Uterus (tissue), 2 donors: Measurements from ENCODE around the gene CTSL.

ENCODE experiments used
- CTCF ChIP-seq, 4 experiments: fragments of 200-600 bp in 2 of 4; fragments of 450-650 bp in 2 of 4; sonication (generic) in 2 of 4; IDR thresholded peaks; one replicate each; pipeline ENCODE4 v1.5.1; 2016 to 2019; ENCODE audit warnings: antibody characterized with exemption in 4 of 4, mild to moderate bottlenecking in 2 of 4, moderate library complexity in 1 of 4
- POLR2A ChIP-seq, 2 donors: fragments of 450-650 bp; IDR thresholded peaks; one replicate each; pipeline ENCODE4 v1.6.1; 2016; ENCODE audit warnings: antibody characterized with exemption in 2 of 2, mild to moderate bottlenecking in 1 of 2, moderate library complexity in 1 of 2

GRCh38 chr9:87746186-87746585 is 20.3 kb downstream of the CTSL start:
- TF ChIP-seq POLR2A (IDR thresholded peaks at IDR 0.05): no peak
- TF ChIP-seq CTCF (IDR thresholded peaks at IDR 0.05): no peak
